H9 (cell line): ENCODE measurements around the gene ZNF205. TPM values are rescaled to one million over a fixed set of nuclear protein-coding genes. Genes with fewer than 3 reads are reported as not detected.
A peak's percentile ranks its signal among the peaks of the same experiment; 100 is the strongest.

Source experiments
- DNase-seq: peaks from one replicate; pipeline ENCODE4 v3.0.0-alpha.2; 2017
- H2AFZ ChIP-seq: one replicate; pipeline ENCODE4 v1.6.1; 2013; ENCODE audit warnings: mild to moderate bottlenecking, low read length, control low read depth, moderate library complexity
- H2AK5ac ChIP-seq: 2 replicates; pipeline ENCODE4 v1.6.1; 2013; ENCODE audit warnings: low read length, control low read depth, mixed read lengths; ENCODE audit not compliant: insufficient read length
- H2BK120ac ChIP-seq: one replicate; pipeline ENCODE4 v1.6.1; 2013; ENCODE audit warnings: low read depth, mild to moderate bottlenecking, low read length, control low read depth, inconsistent platforms; ENCODE audit not compliant: poor library complexity, severe bottlenecking
- H2BK12ac ChIP-seq: 2 replicates; pipeline ENCODE4 v1.6.1; 2013; ENCODE audit warnings: low read length, control low read depth, mixed read lengths, low read depth; ENCODE audit not compliant: insufficient read length
- H2BK15ac ChIP-seq: 2 replicates; pipeline ENCODE4 v1.6.1; 2013; ENCODE audit warnings: low read depth, low read length, control low read depth
- H2BK20ac ChIP-seq: one replicate; pipeline ENCODE4 v1.6.1; 2013; ENCODE audit warnings: low read depth, mild to moderate bottlenecking, low read length, control low read depth, inconsistent platforms; ENCODE audit not compliant: poor library complexity, severe bottlenecking
- H2BK5ac ChIP-seq: 2 replicates; pipeline ENCODE4 v1.6.1; 2013; ENCODE audit warnings: low read length, control low read depth, mixed read lengths; ENCODE audit not compliant: insufficient read length
- H3K14ac ChIP-seq: 2 replicates; pipeline ENCODE4 v1.6.1; 2013; ENCODE audit warnings: low read length, control low read depth; ENCODE audit not compliant: insufficient read depth
- H3K18ac ChIP-seq: 2 replicates; pipeline ENCODE4 v1.6.1; 2013; ENCODE audit warnings: low read depth, mild to moderate bottlenecking, mixed read lengths, low read length, control low read depth; ENCODE audit not compliant: insufficient read length
- H3K23ac ChIP-seq: 2 replicates; pipeline ENCODE4 v1.6.1; 2013; ENCODE audit warnings: low read length, control low read depth, mixed read lengths, low read depth; ENCODE audit not compliant: insufficient read length
- H3K23me2 ChIP-seq: 2 replicates; pipeline ENCODE4 v1.6.1; 2013; ENCODE audit warnings: low read depth, mild to moderate bottlenecking, mixed read lengths, low read length, control low read depth; ENCODE audit not compliant: insufficient read length, poor library complexity, severe bottlenecking
- H3K27ac ChIP-seq: 2 replicates; pipeline ENCODE4 v1.5.1; 2013; ENCODE audit warnings: low read length, control low read depth, mixed read lengths, low read depth; ENCODE audit not compliant: insufficient read length
- H3K27me3 ChIP-seq: 2 replicates; pipeline ENCODE4 v1.6.1; 2013; ENCODE audit warnings: low read length, control low read depth, inconsistent platforms; ENCODE audit not compliant: insufficient read depth
- H3K4ac ChIP-seq: 2 replicates; pipeline ENCODE4 v1.6.1; 2013; ENCODE audit warnings: low read depth, mild to moderate bottlenecking, control low read depth, inconsistent platforms, low read length, moderate library complexity
- H3K4me1 ChIP-seq: 2 replicates; pipeline ENCODE4 v1.6.1; 2013; ENCODE audit warnings: low read length, control low read depth, inconsistent platforms; ENCODE audit not compliant: insufficient read depth
- H3K4me2 ChIP-seq: 2 replicates; pipeline ENCODE4 v1.6.1; 2013; ENCODE audit warnings: low read length, control low read depth, mixed read lengths; ENCODE audit not compliant: insufficient read length, insufficient read depth
- H3K56ac ChIP-seq: 2 replicates; pipeline ENCODE4 v1.6.1; 2013; ENCODE audit warnings: low read depth, mild to moderate bottlenecking, mixed read lengths, low read length, control low read depth; ENCODE audit not compliant: insufficient read length
- H3K79me1 ChIP-seq: 2 replicates; pipeline ENCODE4 v1.6.1; 2013; ENCODE audit warnings: low read depth, mild to moderate bottlenecking, moderate library complexity, low read length, control low read depth, inconsistent platforms; ENCODE audit not compliant: insufficient read depth, poor library complexity, severe bottlenecking
- H3K79me2 ChIP-seq: 2 replicates; pipeline ENCODE4 v1.6.1; 2013; ENCODE audit warnings: low read length, control low read depth, inconsistent platforms; ENCODE audit not compliant: insufficient read depth
- H3K9ac ChIP-seq: 2 replicates; pipeline ENCODE4 v1.6.1; 2013; ENCODE audit warnings: low read length, control low read depth, mixed read lengths; ENCODE audit not compliant: insufficient read length; ENCODE audit errors: extremely low read depth
- H3K9me3 ChIP-seq: one replicate; pipeline ENCODE4 v1.6.1; 2013; ENCODE audit warnings: low read depth, low read length, inconsistent platforms; ENCODE audit not compliant: control insufficient read depth
- H3T11ph ChIP-seq: one replicate; pipeline ENCODE4 v1.6.1; 2013; ENCODE audit warnings: mild to moderate bottlenecking, low read length, control low read depth, inconsistent platforms
- H4K20me1 ChIP-seq: one replicate; pipeline ENCODE4 v1.6.1; 2013; ENCODE audit not compliant: control insufficient read depth, insufficient read length, insufficient read depth
- H4K5ac ChIP-seq: 2 replicates; pipeline ENCODE4 v1.6.1; 2013; ENCODE audit warnings: low read depth, mild to moderate bottlenecking, mixed read lengths, low read length, control low read depth; ENCODE audit not compliant: insufficient read length
- H4K8ac ChIP-seq: replicated peaks from 2 replicates; pipeline ENCODE4 v1.6.1; 2013; ENCODE audit warnings: low read length, control low read depth, mixed read lengths, low read depth; ENCODE audit not compliant: insufficient read length
- H4K91ac ChIP-seq: 2 replicates; pipeline ENCODE4 v1.6.1; 2013; ENCODE audit warnings: low read depth, mild to moderate bottlenecking, moderate library complexity, mixed read lengths, low read length, control low read depth; ENCODE audit not compliant: insufficient read length
- H3K27ac Mint-ChIP-seq, 3 experiments: 2 replicates in 2 of 3; 3 replicates in 1 of 3; pipeline ENCODE4 v1.8.0; 2020 to 2021; ENCODE audit warnings: mixed read lengths in 3 of 3, mild to moderate bottlenecking in 1 of 3, moderate library complexity in 1 of 3
- H3K27me3 Mint-ChIP-seq: 2 replicates; pipeline ENCODE4 v1.8.0; 2021; ENCODE audit warnings: low read depth, mild to moderate bottlenecking, moderate library complexity, mixed read lengths
- H3K36me3 Mint-ChIP-seq, 3 experiments: 2 replicates in 2 of 3; 3 replicates in 1 of 3; pipeline ENCODE4 v1.8.0; 2020 to 2021; ENCODE audit warnings: low read depth in 3 of 3, mixed read lengths in 3 of 3; ENCODE audit not compliant: insufficient read depth in 1 of 3
- H3K4me1 Mint-ChIP-seq, 2 experiments: 2 replicates each; pipeline ENCODE4 v1.8.0; 2020; ENCODE audit warnings: mixed read lengths in 2 of 2
- H3K4me3 Mint-ChIP-seq, 2 experiments: 2 replicates in 1 of 2; 3 replicates in 1 of 2; pipeline ENCODE4 v1.8.0; 2020 to 2021; ENCODE audit warnings: mild to moderate bottlenecking in 2 of 2, mixed read lengths in 2 of 2, moderate library complexity in 1 of 2
- H3K9me3 Mint-ChIP-seq, 2 experiments: 2 replicates in 1 of 2; 3 replicates in 1 of 2; pipeline ENCODE4 v1.8.0; 2020; ENCODE audit warnings: mild to moderate bottlenecking in 2 of 2, mixed read lengths in 2 of 2, moderate library complexity in 1 of 2
- WGBS: extraction: QIAGEN DNeasy Blood & Tissue Kit; methylation state at CpG from one replicate; pipeline ENCODE4 v1.1.7; 2013; ENCODE audit warnings: missing lambda C conversion rate, low lambda C conversion rate, mixed read lengths; ENCODE audit not compliant: insufficient read length; ENCODE audit errors: extremely low coverage; 5-methylcytosine and 5-hydroxymethylcytosine counted together
- total RNA-seq: library from RNA; stranded (reverse); gene quantifications from 2 replicates; pipeline ENCODE4 v1.2.1, GENCODE V29; 2021
- TF ChIP-seq, protein P1 (sequence below): fragments of 200-600 bp; sonication (generic); conservative IDR thresholded peaks from 3 replicates; pipeline ENCODE4 v1.8.0; 2021; ENCODE audit warnings: antibody characterized with exemption, mild to moderate bottlenecking

Gene ZNF205
- total RNA-seq, 1 experiment from 2014 or later: 16.8 TPM

DNA sequence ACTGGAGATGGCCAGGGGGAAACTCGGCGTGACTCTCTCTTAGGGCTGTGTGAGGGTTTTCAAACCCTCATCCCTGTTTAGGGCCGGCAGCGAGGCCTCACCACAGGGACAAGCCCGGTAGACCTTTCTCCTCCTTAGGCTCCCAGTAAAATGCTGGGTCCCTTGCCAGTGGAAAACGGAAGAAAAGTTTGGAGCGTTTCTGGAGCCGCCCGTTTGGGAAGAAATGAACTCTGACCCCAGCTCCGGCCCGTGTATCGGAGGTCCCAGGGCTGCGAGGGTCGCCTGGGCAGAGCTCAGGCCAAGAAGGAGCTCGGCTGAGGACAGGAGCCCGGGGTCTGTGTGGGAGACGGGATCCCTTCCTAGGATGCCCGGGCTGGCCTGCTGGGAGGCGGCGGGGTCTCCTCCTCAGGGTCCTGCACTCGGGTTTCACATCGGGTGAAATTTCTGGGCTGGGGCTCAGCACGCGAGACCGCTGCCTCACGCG, 45.7 kb downstream of the ZNF205 start:
- H4K91ac ChIP-seq: no peak overlapping the region
- no peak overlapping the region for H2BK20ac ChIP-seq
- Mint-ChIP-seq H3K27ac (no peak overlapping the region), H3K4me1 (peaks cover 3 to 15% of the 10 kb centered on the region in 2 experiments; a peak in 3 of 4 replicates), H3K4me3 (peak overlapping the region; percentile 77 to 95), H3K36me3 (no peaks in the 10 kb centered on the region; a peak in 2 of 7 replicates), H3K27me3 (peaks cover 30% of the 10 kb centered on the region), H3K9me3 (peaks cover 0 to 8% of the 10 kb centered on the region in 2 experiments; a peak in 4 of 5 replicates)
- no peak overlapping the region for H3T11ph ChIP-seq
- no peaks in the 10 kb centered on the region for H3K9me3 ChIP-seq
- no peak overlapping the region for H3K56ac ChIP-seq
- H3K18ac ChIP-seq: no peak overlapping the region
- H2BK120ac ChIP-seq: no peak overlapping the region
- peak overlapping the region; percentile 92 for H3K4me2 ChIP-seq
- no peak overlapping the region for H2AFZ ChIP-seq
- H2BK5ac ChIP-seq: no peak overlapping the region
- TF ChIP-seq, protein P1, sequence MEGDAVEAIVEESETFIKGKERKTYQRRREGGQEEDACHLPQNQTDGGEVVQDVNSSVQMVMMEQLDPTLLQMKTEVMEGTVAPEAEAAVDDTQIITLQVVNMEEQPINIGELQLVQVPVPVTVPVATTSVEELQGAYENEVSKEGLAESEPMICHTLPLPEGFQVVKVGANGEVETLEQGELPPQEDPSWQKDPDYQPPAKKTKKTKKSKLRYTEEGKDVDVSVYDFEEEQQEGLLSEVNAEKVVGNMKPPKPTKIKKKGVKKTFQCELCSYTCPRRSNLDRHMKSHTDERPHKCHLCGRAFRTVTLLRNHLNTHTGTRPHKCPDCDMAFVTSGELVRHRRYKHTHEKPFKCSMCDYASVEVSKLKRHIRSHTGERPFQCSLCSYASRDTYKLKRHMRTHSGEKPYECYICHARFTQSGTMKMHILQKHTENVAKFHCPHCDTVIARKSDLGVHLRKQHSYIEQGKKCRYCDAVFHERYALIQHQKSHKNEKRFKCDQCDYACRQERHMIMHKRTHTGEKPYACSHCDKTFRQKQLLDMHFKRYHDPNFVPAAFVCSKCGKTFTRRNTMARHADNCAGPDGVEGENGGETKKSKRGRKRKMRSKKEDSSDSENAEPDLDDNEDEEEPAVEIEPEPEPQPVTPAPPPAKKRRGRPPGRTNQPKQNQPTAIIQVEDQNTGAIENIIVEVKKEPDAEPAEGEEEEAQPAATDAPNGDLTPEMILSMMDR: no peak
- no peak overlapping the region for H4K8ac ChIP-seq
- peaks cover 13% of the 10 kb centered on the region for H3K23me2 ChIP-seq
- H3K79me2 ChIP-seq: no peaks in the 10 kb centered on the region
- no peak overlapping the region for H3K23ac ChIP-seq
- no peak overlapping the region for H3K27ac ChIP-seq
- H3K79me1 ChIP-seq: no peaks in the 10 kb centered on the region
- no CpG with 5 or more reads among the region's 27 CpGs for WGBS
- DNase-seq: no peak
- no peaks in the 10 kb centered on the region; the same call in 1 of the 2 replicates for H3K27me3 ChIP-seq
- no peak overlapping the region for H3K9ac ChIP-seq
- H3K14ac ChIP-seq: no peak overlapping the region
- no peak overlapping the region for H2BK12ac ChIP-seq
- H4K5ac ChIP-seq: no peak overlapping the region
- peaks cover 2% of the 10 kb centered on the region; the same call in 1 of the 2 replicates for H3K4me1 ChIP-seq
- no peaks in the 10 kb centered on the region for H4K20me1 ChIP-seq
- no peak overlapping the region for H2BK15ac ChIP-seq
- H3K4ac ChIP-seq: no peak overlapping the region
- no peak overlapping the region for H2AK5ac ChIP-seq
